NCI-H2196 (cell line): ENCODE results near the gene DNAJB9.
A peak's percentile ranks its signal among the peaks of the same experiment; 100 is the strongest.
"Not testable (repeated sequence)": the region's sequence is repeated elsewhere in the genome, so short reads cannot be mapped to it uniquely, and the experiment has no call there.

ENCODE experiments used
- DNase-seq: peaks from one replicate; lab custom pipeline; 2025; ENCODE audit not compliant: unreplicated experiment; lab: John Stamatoyannopoulos, UW

Gene DNAJB9

GRCh38 chr7:108569381-108570145, at the start of gene DNAJB9, which contains the start of gene THAP5:
DNAJB9 (plus strand) TSS chr7:108569874; CDS start chr7:108571727, 1,853 bp downstream.
THAP5 (minus strand) TSS chr7:108569706; CDS start chr7:108569569, 137 bp downstream.
- peak; percentile 100 for DNase-seq

GRCh38 chr7:108522780-108523179, 46.9 kb upstream of the DNAJB9 start:
- DNase-seq = no peak

GRCh38 chr7:108525327-108525984, 44.2 kb upstream of the DNAJB9 start:
- no peak for DNase-seq

- peak; percentile 100 for DNase-seq
These were observed 43.5 kb upstream of the DNAJB9 start, which contains the start of gene PNPLA8 for GRCh38 chr7:108525985-108526767. PNPLA8 (minus strand) TSS chr7:108526135; CDS start chr7:108515491, 10,644 bp downstream.

GRCh38 chr7:108526768-108527017, 43.0 kb upstream of the DNAJB9 start:
- no peak for DNase-seq

- DNase-seq = peak; percentile 47
These were observed 41.4 kb upstream of the DNAJB9 start for GRCh38 chr7:108528183-108528712.

- DNase-seq = peak; percentile 66
These were observed 40.3 kb upstream of the DNAJB9 start for GRCh38 chr7:108529341-108529740.

- no peak for DNase-seq
These were observed 36.0 kb upstream of the DNAJB9 start for GRCh38 chr7:108533712-108534111.

- no peak for DNase-seq
These were observed 34.4 kb upstream of the DNAJB9 start for GRCh38 chr7:108535257-108535656.

- DNase-seq = no peak
These were observed 33.9 kb upstream of the DNAJB9 start for GRCh38 chr7:108535744-108536143.

- no peak for DNase-seq
These were observed 32.4 kb upstream of the DNAJB9 start for GRCh38 chr7:108537229-108537628.

- DNase-seq = not testable (repeated sequence)
These were observed 31.4 kb upstream of the DNAJB9 start for GRCh38 chr7:108538236-108538635.

GRCh38 chr7:108538685-108539084, 31.0 kb upstream of the DNAJB9 start:
- not testable (repeated sequence) for DNase-seq

GRCh38 chr7:108541478-108541877, 28.2 kb upstream of the DNAJB9 start:
- no peak for DNase-seq

GRCh38 chr7:108548141-108548896, 21.4 kb upstream of the DNAJB9 start:
- not testable (repeated sequence) for DNase-seq

GRCh38 chr7:108556665-108557064, 13.0 kb upstream of the DNAJB9 start:
- not testable (repeated sequence) for DNase-seq

- DNase-seq = no peak
These were observed 12.5 kb upstream of the DNAJB9 start for GRCh38 chr7:108557191-108557590.

GRCh38 chr7:108557617-108558016, 12.1 kb upstream of the DNAJB9 start:
- no peak for DNase-seq

GRCh38 chr7:108559253-108559652, 10.4 kb upstream of the DNAJB9 start:
- no peak for DNase-seq

GRCh38 chr7:108561047-108561619, 8.5 kb upstream of the DNAJB9 start:
- DNase-seq = no peak
